Islet precursor cell (in vitro differentiated cells): Measurements from ENCODE around the gene TMEM121.

Experiments
- DNase-seq: peaks from one replicate; pipeline ENCODE4 v3.0.0-alpha.2; 2018

Gene TMEM121

DNA sequence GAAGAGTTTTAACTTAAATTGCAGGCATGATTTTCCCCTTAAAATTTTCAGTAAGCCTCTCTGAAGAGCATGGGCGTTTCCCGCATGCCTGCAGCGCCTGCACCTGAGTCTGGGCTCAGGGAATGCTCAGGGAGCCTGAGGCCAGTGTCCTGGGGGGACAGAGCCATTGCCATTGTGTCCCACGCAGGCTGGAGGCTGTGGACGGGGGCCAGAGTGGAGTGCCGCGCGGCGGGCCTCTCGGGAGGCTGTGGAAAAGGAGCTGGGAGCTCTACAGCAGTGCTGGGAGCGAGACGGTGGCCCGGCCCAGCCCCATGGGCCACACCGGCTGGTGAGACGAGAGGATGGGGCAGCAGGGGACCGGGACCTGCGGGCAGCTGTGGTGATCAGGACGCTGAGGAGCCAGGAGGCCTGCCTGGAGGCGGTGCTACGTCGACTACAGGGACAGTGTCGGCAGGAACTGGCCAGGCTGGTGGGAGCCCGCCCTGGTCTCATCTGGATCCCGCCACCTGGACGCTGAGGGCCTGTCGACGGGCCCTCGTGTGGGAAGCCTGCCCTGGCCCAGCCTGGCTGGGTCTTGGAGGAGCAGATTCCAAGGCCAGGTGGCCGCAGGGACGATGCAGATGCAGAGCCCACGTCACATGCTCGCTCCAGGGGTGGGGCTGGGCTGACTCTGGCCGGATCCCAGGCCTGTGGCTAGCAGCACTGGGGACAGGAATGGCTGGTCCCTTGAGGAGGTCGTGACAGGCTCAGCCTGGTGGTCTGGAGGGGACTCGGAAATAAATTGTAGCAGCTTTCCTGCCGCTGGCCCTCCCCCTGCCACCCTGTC, 27.7 kb upstream of the TMEM121 start:
- peak; percentile 58 for DNase-seq

- peak; percentile 75 for DNase-seq
Measured at GRCh38 chr14:105499256-105500035, 26.9 kb upstream of the TMEM121 start.

GRCh38 chr14:105500036-105500725, 26.2 kb upstream of the TMEM121 start:
- peak; percentile 50 for DNase-seq

GRCh38 chr14:105500726-105501101, 25.7 kb upstream of the TMEM121 start:
- peak; percentile 48 for DNase-seq

DNA sequence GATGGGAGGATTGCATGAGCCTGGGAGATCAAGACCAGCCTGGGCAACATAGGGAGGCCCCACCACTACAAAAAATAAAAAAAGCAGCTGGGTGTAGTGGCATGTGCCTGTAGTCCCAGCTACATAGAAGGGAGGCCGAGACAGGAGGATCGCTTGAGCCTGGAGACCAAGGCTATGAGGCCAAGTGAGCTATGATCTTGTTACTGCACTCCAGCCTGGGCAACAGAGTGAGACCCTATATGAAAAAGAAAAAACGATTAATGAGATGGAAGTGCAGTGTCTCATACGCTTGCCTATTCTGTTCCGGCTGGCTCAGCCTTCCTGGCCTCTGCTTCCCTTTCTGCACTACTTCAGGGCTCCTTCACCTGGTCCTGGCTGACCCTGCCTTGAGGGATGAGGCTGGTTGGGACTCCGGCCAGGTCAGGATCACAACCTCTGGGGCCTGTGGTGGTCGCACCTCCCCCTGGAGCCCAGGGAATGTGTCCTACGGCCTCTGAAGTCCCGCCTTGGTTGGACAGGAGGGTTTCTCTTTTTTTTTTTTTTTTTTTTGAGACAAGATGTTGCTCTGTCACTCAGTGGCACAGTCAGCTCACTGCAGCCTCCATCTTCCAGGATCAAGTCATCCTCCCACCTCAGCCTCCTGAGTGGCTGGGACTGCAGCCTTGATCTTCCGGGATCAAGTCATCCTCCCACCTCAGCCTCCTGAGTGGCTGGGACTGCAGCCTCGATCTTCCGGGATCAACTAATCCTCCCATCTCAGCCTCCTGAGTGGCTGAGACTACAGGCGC, 24.7 kb upstream of the TMEM121 start:
- no peak for DNase-seq

DNA sequence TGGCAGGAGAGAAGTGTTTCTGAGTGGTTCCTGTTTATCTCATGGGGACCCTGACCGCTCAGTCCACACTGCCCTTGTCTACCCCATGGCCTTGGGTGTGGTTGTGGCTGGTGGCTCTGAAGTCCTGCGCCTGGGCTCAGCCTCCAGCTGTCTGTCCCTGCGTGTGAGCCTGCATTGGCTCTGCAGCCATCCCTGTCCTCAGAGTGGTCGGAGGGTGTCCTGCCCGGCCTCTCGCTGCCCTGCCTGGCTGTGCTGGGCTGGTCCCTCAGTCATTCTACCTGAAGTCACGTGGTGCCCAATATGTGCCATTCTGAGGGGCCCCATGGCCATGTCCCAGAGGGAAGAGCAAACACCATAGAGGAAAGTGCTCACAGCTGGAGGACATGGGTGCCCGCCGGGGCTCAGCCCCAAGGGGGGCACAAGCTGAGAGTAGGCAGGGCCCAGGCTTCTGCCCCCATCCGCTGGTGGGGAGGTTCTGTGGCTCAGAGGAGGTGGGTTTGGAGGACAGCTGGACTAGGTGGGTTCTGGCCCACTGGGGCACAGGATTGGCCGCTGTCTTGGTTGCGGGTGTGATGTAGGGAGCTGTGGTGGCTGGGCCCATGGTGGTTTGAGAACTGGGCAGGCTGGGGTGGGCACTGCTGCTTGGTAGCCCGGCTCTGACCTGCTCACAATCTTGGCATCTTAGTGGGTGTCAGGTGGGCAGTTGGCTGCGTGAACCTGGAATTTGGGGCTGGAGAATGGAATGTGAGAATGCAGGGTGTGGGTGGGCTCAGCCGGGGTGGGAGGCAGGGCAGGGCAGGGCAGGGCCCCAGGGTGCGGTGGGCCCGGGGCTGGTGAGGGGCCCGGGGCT, 23.7 kb upstream of the TMEM121 start:
- DNase-seq: no peak

DNA sequence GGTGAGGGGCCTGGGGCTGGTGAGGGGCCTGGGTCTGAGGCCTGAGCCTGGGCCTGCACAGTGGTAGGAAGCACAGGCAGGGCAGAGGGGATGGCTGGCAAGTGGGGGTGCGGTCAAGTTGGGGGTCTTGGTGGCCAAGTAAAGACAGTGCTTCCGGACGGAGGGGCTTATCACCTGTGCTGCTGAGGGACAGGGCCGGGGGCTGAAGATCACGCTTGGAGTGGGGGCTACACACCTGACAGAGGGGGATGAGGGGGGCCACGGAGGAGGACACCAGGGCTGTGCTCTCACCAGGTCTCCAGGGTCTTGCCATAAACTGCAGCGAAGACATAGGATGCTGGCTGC, 23.1 kb upstream of the TMEM121 start:
- no peak for DNase-seq

DNA sequence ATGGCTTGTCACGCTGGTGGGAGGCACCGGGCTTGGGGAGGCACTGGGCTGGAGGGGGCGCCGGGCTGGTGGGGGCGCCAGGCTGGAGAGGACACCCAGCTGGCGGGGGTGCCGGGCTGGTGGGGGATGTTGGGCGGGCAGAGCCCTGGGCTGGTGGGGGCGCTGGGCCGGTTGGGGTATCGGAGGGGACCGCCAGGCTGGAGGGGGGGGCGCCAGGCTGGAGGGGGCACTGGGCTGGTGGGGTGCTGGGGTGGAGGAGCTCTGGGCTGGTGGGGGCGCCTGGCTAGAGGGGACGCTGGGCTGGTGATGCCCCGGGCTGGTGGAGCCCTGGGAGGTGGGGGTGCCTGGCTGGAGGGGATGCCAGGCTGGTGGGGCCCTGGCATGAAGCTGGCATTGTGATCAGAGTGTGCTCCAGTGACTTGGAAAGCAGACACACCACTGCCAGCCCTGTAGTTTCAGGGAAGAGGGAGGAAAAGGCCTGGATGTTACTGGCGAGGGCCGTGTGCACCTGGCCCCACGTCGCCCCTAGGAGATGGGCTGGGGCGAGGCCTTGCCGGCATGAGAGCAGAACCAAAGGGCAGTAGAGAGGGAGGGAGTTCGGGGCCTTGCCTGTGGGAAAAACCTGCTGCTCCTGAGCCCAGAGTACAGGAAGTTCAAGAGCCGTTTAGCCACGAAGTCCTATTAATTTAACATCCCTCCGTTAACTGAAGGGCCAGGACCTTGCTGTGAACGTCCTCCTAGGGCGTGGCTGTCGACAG, 22.3 kb upstream of the TMEM121 start:
- no peak for DNase-seq

DNA sequence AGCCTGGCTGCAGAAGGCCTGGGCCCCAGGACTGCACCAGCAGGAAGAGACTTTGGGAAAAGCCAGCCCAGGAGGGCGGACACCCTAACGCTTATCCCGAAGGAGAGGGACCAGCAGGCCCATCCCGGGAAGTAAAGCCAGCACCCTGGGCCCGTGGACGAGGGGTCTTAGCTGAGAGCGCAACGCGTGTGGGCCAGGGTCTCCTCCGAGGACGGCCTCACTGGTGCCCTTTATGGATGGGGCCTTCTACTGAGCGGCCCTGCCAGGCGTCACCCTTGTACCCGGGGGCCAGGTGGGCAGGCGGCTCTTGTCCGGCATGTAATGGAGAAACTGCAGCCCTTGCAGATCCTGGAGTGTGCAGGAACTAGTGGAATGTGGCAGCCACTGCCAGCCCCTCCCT, 21.3 kb upstream of the TMEM121 start:
- DNase-seq: peak; percentile 47

DNA sequence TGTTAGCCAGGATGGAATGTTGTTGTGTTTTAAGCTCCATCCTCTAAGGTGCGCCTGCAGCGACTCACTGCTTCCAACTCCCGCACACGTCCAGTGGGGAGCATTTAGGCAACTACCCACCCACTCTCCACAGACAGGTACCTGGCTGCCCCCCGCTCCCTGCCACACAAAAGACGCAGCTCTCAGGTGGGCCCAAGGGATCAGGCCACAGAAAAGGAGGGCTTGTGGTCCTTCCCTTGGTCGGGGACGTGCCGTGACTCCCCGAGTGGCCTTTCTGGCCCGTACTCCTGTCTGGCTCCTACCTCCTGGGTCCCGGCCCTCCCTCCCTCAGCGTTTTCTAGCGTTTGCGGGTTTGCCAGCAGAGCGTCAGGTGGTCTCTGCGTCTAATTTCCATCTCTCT, 19.1 kb upstream of the TMEM121 start:
- no peak for DNase-seq

DNA sequence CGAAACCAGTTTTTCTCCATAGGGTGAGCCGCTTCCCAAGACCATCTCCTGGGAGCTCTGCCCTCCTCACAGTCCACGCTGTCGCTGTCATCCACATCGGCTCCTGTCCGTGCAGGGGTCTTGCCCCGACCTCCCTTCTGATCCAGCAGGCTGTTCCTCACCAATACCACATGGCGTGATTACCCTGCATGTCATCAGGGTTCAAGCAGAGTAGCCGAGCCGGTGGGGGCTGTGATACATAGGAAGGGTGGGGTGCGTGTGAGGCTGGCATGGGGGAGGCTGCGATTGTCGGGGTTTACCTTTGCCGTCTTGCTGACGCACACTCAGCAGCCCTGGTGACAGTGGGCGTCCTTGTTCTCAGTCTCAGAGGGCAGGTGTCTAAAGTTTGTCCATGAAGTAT, 18.3 kb upstream of the TMEM121 start:
- DNase-seq: no peak

GRCh38 chr14:105508601-105509000, 17.8 kb upstream of the TMEM121 start:
- DNase-seq: no peak

DNA sequence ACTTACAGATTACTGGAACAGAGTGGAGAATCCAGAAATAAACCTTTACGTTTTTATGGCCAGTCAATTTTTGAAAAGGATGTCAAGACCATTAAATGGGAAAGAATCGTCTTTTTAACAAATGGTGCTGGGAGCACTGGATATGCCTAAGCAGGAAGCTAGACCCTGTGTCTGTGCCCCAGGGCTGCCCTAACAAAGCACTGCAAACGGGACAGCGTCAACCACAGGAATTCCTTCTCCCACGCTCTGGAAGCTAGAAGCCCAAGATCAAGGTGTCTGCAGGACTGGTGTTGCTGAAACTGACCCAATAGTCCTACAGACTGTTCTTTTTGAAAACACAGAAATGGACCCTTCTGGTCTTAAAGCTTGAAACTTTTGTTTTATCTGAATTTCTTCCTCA, 9.3 kb upstream of the TMEM121 start:
- DNase-seq: no peak

DNA sequence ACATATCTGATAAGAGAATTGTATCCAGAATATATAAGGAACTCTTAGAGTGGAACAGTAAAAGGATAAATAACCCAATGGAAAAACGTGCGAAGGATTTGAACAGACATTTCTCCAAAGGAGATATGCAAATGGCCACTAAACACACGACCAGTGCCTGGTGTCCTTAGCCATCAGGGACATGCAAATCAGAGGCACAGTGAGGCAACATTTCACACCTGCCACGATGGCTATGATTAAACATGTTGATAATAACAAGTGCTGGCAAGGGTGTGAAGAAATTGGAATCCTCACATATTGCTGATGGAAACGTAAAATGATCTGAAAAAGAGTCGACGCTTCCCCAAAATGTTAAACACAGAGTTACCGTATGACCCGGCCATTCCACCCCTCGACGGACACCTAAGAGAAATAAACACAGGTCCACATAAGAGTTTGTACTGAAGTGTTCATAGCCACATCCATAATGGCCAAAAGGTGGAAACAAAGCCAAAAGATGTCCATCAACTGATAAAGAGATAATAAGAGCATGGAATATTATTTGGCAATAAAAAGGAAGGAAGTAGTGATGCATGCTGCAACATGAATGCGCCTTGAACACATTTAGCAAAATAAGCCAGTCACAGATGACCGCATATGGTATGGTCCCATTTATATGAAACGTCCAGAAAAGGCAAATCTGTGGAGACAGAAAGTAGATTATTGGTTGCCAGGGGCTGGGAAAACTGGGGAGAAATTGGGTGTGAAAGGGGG, 6.3 kb upstream of the TMEM121 start:
- no peak for DNase-seq

GRCh38 chr14:105525326-105525725, 1.1 kb upstream of the TMEM121 start:
- no peak for DNase-seq

DNA sequence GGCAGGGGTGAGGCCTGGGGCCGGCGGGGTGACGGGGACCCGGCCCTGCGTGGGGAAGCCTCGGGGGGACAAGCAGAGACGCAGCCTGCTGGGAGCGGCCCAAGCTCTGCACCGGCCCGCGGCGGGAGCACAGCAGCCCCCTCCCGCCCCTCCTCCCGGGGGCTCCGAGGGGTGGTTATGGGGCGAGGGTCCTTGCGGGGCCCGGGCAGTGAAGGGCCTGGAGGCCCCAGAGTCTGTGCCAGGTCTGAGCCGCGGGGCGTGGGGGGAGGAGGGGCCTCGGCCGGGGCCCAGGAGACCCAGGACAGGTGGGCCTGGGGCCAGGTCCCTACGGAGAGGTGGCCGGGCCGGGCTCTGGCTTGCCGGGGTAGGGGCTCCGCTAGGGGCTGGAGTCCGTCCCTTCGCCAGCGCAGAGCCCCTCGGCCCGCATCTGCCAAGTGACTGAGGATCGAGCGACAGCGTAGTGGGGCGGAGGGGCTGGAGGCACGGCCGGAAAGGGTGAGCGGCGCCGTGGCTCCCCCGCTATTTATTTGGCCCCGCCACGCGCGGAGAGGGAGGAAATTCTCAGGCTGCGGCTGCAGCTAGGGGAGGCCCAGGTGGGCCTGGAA, 495 bp downstream of the TMEM121 start:
- no peak for DNase-seq

GRCh38 chr14:105527381-105527825, 1.0 kb downstream of the TMEM121 start:
- DNase-seq: no peak

GRCh38 chr14:105527826-105528585, 1.6 kb downstream of the TMEM121 start:
- peak; percentile 70 for DNase-seq
